GM23338 (cell line): ENCODE measurements around the gene NR1H3.

Experiments used
- CREB1 ChIP-seq: fragments of 250-450 bp; sonication (Bioruptor Pico); IDR thresholded peaks from 2 replicates; pipeline ENCODE4 v1.5.0; 2020; ENCODE audit warnings: low read depth, mild to moderate bottlenecking, moderate library complexity
- CTCF ChIP-seq, 2 experiments: fragments of 200-600 bp in 1 of 2; sonication (generic) in 1 of 2; conservative IDR thresholded peaks; 2 replicates each; pipeline versions ENCODE4 v1.5.1 to v1.6.1; 2016 to 2017; ENCODE audit warnings: antibody characterized with exemption in 2 of 2, low read depth in 2 of 2, mild to moderate bottlenecking in 2 of 2, moderate library complexity in 1 of 2
- EZH2 ChIP-seq: fragments of 200-600 bp; sonication (generic); IDR thresholded peaks from one replicate; pipeline ENCODE4 v1.8.0; 2017; ENCODE audit warnings: antibody characterized with exemption, mild to moderate bottlenecking, low read depth; ENCODE audit not compliant: unreplicated experiment
- EZH2phosphoT487 ChIP-seq: fragments of 200-600 bp; sonication (generic); IDR thresholded peaks from one replicate; pipeline ENCODE4 v1.8.1; 2018; ENCODE audit warnings: antibody characterized with exemption; ENCODE audit not compliant: unreplicated experiment
- POLR2AphosphoS5 ChIP-seq: IDR thresholded peaks from 2 replicates; pipeline ENCODE4 v1.6.1; 2016; ENCODE audit warnings: antibody characterized with exemption, low read depth
- TF ChIP-seq, protein P1 (sequence below): IDR thresholded peaks from one replicate; pipeline ENCODE4 v1.6.1; 2018; ENCODE audit warnings: antibody characterized with exemption; ENCODE audit not compliant: unreplicated experiment

DNA sequence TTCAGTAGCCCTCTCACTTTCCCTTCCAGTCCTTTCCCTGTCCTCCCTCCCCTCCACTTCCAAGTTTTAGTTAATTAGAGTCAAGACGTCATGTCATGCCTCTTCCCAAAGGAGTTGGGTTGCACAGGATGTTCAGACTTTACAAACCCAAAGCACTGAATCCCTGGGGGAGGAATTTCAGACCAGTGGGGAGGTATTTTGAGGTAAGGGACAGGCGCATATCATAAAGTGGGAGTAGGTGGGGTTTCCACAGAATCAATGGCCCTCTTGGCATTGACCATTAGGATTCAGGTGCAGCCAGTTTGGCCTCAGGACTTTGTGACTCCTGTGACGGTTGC is 8.4 kb upstream of the NR1H3 start:
- no peak for TF ChIP-seq EZH2phosphoT487
- no peak for TF ChIP-seq CTCF (conservative IDR thresholded peaks at IDR 0.05; ENCODE audit: low read depth in 2 of 2)
- no peak for TF ChIP-seq POLR2AphosphoS5
- TF ChIP-seq, protein P1, sequence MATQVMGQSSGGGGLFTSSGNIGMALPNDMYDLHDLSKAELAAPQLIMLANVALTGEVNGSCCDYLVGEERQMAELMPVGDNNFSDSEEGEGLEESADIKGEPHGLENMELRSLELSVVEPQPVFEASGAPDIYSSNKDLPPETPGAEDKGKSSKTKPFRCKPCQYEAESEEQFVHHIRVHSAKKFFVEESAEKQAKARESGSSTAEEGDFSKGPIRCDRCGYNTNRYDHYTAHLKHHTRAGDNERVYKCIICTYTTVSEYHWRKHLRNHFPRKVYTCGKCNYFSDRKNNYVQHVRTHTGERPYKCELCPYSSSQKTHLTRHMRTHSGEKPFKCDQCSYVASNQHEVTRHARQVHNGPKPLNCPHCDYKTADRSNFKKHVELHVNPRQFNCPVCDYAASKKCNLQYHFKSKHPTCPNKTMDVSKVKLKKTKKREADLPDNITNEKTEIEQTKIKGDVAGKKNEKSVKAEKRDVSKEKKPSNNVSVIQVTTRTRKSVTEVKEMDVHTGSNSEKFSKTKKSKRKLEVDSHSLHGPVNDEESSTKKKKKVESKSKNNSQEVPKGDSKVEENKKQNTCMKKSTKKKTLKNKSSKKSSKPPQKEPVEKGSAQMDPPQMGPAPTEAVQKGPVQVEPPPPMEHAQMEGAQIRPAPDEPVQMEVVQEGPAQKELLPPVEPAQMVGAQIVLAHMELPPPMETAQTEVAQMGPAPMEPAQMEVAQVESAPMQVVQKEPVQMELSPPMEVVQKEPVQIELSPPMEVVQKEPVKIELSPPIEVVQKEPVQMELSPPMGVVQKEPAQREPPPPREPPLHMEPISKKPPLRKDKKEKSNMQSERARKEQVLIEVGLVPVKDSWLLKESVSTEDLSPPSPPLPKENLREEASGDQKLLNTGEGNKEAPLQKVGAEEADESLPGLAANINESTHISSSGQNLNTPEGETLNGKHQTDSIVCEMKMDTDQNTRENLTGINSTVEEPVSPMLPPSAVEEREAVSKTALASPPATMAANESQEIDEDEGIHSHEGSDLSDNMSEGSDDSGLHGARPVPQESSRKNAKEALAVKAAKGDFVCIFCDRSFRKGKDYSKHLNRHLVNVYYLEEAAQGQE: no peak
- no peak for TF ChIP-seq EZH2
- TF ChIP-seq CREB1 (CRISPR knock-in tag): no peak
